RPMI7951 (cell line): Measurements from ENCODE around the gene ARHGAP19. TPM values are rescaled to one million over a fixed set of nuclear protein-coding genes. Genes with fewer than 3 reads are reported as not detected.
A peak's percentile ranks its signal among the peaks of the same experiment; 100 is the strongest.
"Not testable (repeated sequence)": the region's sequence is repeated elsewhere in the genome, so short reads cannot be mapped to it uniquely, and the experiment has no call there.

Experiments
- DNase-seq: peaks from one replicate; pipeline ENCODE4 v3.0.0-alpha.2; 2012; ENCODE audit warnings: low read depth
- total RNA-seq: library from RNA; depleted of rRNA; stranded (reverse); fragments of >200 nt; shearing (Covaris generic); gene quantifications from 2 replicates; pipeline ENCODE4 v1.2.3, GENCODE V29; 2014

Gene ARHGAP19
- total RNA-seq, 1 experiment from 2014 or later, result 6.0 TPM

- DNase-seq, result no peak
These were observed 29.4 kb upstream of the ARHGAP19 start for GRCh38 chr10:97321804-97322190.

GRCh38 chr10:97321032-97321803, 28.8 kb upstream of the ARHGAP19 start:
- DNase-seq, result no peak

GRCh38 chr10:97320480-97321031, 28.1 kb upstream of the ARHGAP19 start:
- no peak for DNase-seq

- DNase-seq, result peak; percentile 16
These were observed 27.4 kb upstream of the ARHGAP19 start for GRCh38 chr10:97319671-97320479.

GRCh38 chr10:97318772-97319651, 26.6 kb upstream of the ARHGAP19 start, which contains the start of gene FRAT1:
TSS of gene FRAT1 (plus strand) at chr10:97319271. CDS start at chr10:97319454, 183 bp downstream.
- DNase-seq, result peak; percentile 81

GRCh38 chr10:97314671-97315070, 22.2 kb upstream of the ARHGAP19 start:
- DNase-seq, result no peak

- no peak for DNase-seq
These were observed 20.5 kb upstream of the ARHGAP19 start for GRCh38 chr10:97312897-97313296.

GRCh38 chr10:97311111-97311626, 18.7 kb upstream of the ARHGAP19 start:
- no peak for DNase-seq

- no peak for DNase-seq
These were observed 15.7 kb upstream of the ARHGAP19 start for GRCh38 chr10:97307866-97308780.

GRCh38 chr10:97307441-97307840, 15.0 kb upstream of the ARHGAP19 start:
- no peak for DNase-seq

- DNase-seq, result no peak
These were observed 9.8 kb upstream of the ARHGAP19 start for GRCh38 chr10:97302088-97302791.

DNA sequence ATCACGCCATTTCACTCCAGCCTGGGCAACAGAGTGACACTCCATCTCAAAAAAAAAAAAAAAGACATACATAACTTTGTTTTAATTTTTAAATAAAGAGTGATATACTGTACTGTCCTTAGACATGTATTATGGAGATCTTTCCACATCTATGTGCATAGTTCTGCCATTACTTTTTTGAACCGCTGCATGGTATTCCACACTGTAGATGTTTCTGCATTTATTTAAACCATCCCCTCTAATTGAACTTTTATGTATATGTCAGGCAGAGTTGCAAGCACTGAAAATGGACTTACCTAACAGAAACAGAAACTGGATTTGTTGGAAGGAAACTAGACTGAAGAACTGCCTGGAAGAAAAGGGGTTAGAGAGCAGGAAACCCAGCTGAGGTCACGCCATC, 8.5 kb upstream of the ARHGAP19 start:
- no peak for DNase-seq

DNA sequence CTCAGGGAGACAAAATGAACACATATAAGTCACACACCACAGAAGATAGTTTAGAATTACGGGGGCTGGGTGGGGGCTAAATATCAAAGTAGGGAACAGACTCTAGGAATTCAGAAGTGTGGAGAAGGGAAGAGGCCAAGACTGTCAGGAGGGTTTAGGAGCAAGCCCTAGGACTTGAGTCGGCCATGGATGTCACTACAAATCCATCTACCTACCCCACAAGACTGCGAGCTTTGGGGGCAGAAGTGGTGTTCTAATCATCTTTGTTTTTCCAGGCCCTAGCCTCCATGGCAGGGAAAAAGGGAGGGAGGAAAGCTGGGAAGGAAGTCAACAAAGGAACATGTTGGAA, 5.8 kb upstream of the ARHGAP19 start:
- DNase-seq, result no peak

GRCh38 chr10:97297556-97298222, 5.3 kb upstream of the ARHGAP19 start:
- DNase-seq, result no peak

- DNase-seq, result no peak
These were observed 393 bp upstream of the ARHGAP19 start for GRCh38 chr10:97292862-97293198.

DNA sequence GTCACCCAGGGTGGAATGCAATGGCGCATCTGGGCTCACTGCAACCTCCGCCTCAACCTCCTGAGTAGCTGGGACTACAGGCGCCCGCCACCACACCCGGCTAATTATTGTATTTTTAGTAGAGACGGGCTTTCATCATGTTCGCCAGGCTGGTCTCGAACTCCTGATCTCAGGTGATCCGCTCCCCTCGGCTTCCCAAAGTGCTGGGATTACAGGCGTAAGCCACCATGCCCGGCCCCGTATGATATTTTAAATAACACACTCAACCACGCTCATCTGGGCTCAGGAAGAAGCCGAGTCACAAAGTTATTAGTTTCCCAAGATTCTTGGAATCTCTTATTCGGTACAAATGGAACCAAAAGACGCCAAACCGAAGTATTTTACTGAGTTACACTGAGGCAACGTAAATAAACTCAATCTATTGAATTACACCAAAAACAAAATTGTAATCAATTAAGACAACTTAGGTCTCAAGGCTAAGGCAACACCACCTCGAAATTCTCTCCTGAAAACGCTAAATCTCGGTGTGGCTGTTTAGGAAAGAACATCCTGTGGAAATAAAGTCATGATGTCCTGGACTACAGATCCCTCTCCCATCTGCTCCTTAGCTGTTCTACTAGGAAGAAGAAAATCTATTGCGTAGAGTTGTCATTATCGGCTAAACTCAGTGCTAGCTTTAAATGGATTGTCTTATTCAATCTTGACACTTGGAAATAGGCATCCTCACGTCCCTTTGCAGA, 910 bp downstream of the ARHGAP19 start:
- no peak for DNase-seq

DNA sequence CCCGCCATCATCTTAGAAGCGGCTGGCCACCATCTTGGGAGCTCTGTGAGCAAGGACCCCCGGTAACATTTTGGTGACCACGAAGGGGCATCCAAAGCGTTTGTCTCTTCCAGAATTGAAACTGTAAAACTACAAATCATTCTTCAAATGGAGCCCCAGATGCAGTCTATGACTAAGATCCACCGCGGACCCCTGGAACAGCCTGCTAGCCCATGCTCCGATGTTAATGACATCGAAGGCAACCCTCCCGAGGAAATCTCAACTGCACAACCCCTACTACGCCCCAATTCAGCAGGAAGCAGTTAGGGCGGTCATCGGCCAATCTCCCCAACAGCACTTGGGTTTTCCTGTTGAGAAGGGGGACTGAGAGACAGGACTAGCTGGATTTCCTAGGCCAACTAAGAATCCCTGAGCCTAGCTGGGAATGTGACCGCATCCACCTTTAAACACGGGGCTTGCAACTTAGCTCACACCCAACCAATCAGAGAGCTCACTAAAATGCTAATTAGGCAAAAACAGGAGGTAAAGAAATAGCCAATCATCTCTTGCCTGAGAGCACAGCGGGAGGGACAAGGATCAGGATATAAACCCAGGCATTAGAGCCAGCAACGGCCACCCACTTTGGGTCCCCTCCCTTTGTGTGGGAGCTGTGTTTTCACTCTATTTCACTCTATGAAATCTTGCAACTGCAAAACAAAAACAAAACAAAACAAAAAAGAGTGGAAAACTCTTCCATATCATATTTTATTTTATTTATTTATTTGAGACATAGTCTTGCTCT, 1.7 kb downstream of the ARHGAP19 start:
- DNase-seq, result peak; percentile 31

GRCh38 chr10:97290076-97290475, 2.4 kb downstream of the ARHGAP19 start:
- DNase-seq, result not testable (repeated sequence)
